NCI-H748 (cell line): ENCODE data around the gene CXXC5.
"Not testable (repeated sequence)": the region's sequence is repeated elsewhere in the genome, so short reads cannot be mapped to it uniquely, and the experiment has no call there.

ENCODE experiments used
- DNase-seq: peaks from one replicate; lab custom pipeline; 2025; ENCODE audit not compliant: unreplicated experiment; lab: John Stamatoyannopoulos, UW

CXXC5 gene

GRCh38 chr5:139648205-139649081, at the start of gene CXXC5:
TSS of gene CXXC5 (plus strand) at chr5:139648349. CDS start at chr5:139680524, 32,175 bp downstream.
- DNase-seq: peak; percentile 75

GRCh38 chr5:139598601-139598965, 49.6 kb upstream of the CXXC5 start:
- not testable (repeated sequence) for DNase-seq

GRCh38 chr5:139600336-139600949, 47.7 kb upstream of the CXXC5 start:
- DNase-seq: no peak

- DNase-seq: no peak
These were observed 46.7 kb upstream of the CXXC5 start for GRCh38 chr5:139601429-139601828.

DNA sequence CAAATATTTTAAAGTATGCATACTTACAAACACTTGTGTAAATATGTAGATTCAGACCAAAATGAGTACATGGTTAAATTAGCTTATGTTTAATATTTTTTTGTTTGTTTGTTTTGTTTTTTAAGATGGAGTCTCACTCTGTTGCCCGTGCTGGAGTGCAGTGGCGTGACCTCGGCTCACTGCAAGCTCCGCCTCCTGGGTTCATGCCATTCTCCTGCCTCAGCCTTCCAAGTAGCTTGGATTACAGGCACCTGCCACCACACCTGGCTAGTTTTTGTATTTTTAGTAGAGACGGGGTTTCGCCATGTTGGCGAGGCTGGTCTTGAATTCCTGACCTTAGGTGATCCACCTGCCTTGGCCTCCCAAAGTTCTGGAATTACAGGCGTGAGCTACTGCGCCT, 46.2 kb upstream of the CXXC5 start:
- DNase-seq: not testable (repeated sequence)

- no peak for DNase-seq
These were observed 42.3 kb upstream of the CXXC5 start for GRCh38 chr5:139605887-139606286.

- DNase-seq: no peak
These were observed 36.2 kb upstream of the CXXC5 start for GRCh38 chr5:139611703-139612584.

GRCh38 chr5:139619861-139620260, 28.3 kb upstream of the CXXC5 start:
- DNase-seq: no peak

- DNase-seq: not testable (repeated sequence)
These were observed 22.8 kb upstream of the CXXC5 start for GRCh38 chr5:139625398-139625797.

GRCh38 chr5:139630855-139631254, 17.3 kb upstream of the CXXC5 start:
- DNase-seq: no peak

DNA sequence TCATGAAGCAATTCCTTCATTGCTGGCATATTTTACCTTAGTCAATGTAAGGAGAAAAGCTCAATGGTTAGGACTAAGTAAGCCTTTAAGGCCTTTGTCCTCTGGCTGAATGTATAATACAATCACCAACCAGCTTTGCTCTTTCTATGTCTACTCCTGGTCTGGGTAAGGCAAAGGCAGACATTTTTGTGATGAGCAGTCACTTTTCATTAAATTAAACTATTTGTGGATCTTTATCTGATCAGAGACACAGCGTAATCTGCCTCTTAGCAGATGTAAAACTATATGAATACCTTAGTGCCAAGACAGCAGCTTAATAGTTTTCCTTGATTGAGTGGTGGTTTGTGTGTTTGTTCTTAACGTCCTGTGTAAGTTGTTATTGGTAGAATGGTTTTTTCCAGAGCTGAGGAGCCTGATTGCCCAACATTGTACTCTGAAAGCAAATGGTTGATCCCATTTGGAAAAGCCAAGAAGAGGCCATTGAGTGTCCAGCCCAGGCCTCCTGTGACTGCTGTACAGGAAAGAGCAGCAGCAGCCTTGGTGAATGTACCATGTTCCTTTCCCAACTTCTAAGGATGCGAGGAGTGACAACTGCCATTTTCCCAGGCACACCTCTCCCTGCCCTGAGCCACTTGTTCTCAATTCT, 16.5 kb upstream of the CXXC5 start:
- no peak for DNase-seq

DNA sequence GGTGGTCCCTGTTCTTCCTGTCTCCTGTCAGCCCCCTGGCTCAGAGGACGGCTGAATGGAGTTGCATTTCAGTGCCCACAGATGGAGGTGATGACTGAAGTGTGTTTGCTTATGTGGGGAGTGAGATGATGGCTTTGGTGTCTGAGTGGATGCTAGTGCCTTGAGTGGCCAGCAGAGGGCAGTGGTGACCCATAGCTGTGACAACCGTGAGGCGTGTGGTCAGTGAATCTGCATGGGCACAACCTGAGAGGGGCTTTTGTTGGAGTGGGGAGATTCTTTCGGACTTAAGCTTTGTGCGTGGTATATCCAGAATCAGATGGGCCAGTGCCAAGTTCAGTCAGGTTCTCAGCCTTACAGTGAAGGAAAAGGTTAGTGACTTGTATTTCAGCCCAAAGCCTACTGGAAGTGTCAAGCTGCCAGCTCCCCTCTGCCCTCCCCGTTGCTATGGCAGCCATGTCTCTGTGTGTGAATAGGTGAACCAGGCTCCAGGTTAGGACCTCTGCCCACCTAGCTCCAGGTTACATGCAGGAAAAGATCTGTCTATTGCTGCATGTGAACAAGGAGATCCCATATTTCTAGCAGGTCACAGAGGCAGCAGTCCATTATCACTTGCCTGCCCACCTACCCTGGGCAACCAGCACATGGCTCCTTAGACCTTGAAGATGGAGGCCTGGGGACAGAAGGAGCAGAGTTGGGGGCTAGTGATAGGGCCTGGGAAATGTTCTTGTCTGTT, 14.7 kb upstream of the CXXC5 start:
- DNase-seq: peak; percentile 81

DNA sequence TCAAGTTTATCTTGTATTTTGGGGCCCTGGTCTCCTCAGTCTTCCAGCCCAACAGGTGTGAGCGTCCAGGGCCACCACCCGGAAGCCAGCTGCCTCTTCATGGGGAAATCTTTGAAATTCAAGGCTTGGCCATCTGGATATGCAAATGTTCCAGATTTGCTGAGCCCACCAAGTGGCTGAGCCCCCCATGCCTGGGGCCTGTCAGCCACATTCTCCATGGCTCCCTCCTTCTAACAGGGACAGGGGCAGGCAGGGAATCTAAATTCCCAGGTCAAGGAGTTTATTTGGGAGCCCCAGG, 14.2 kb upstream of the CXXC5 start:
- no peak for DNase-seq

DNA sequence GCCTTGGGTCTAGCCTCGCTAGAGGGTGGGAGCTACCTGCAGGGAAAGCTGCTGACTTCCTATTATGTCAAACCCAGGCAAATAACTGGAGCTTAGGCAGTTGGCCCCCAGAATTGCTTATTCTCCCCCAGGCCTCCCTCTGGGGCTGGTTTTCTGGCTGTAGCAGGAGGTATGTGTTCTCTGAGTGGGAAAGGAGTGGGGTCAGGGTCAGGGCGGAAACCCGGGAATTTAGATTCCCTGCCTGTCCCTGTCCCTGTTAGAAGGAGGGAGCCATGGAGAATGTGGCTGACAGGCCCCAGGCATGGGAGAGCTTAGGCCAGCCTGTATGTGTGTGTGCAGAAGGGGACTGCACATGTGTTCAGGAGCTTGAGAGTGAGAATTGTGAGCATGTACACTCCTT, 13.6 kb upstream of the CXXC5 start:
- DNase-seq: no peak

DNA sequence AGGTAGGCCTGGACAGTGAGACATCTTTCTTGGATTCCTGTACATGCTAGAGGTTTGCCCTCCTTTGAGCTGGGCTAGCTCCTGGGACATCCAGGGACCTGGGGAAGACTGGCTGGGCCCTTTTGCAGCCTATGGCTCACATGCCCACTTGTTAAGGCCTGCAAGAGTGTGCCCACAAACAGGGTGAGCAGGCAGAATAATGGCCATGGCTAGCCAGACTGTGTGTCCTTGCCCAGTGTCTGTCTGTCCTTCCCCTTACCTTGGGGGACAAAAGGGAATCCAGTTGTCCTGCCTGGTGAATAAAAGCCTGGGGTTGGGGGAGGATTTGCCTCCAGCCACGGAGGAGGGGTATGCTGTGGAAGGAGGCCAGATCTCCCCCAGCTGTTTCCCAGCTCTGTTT, 13.0 kb upstream of the CXXC5 start:
- no peak for DNase-seq

DNA sequence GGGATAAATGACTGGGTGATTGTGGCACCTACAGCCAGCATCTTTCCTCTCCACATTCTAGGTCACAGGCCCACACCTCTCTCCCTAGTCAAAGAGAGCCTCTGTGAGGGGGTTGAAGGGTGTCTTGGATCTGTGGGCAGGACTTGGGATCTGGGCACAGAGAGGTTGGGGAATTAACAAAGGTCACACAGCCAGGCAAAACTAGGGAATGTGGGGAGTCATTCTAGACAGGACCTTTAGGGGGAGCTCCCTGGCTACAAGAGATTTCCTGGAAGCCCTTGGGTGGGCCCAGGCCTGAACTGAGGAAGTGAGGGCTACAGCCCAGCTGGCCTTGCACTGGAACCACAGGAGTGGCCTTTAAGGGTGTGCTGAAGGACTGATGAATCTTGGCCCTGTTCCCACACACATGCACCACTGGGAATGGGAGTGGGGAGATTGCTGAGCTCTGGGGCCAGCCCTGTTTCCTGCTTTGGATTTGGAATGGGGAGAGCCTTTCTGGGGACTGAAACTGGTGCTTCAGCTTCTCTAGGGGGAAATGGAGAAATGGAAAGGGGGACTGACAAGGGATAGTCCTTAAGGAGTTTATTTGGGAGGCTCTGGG, 12.4 kb upstream of the CXXC5 start:
- peak; percentile 55 for DNase-seq

DNA sequence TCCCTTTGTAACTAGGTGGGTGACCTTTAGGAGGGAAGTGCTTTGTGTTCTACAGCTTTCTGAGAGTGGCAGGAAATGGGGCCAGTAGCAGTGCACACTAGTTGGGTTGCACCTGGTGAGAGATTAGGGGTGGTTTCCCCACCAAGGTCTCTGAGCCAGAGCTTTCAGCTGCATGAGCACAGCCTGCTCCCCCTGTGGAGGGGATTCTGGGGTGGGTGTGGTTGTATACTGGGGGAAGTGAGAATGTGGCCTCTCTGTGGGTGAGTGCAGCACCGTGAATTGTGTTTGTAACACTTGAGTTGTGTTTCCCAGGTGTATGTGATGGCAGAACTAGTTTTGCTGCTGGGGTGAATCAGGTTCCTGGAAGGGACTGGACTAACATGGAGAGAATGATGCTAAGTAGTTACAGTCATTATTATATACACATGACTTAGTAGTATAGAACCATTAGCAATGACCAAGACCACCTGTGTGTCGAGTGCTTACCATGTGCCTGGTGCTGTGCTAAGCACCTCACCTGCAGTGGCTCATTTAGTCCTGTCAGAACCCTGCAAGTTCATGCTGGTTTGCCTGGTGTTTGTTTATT, 11.8 kb upstream of the CXXC5 start:
- no peak for DNase-seq

- no peak for DNase-seq
These were observed 11.2 kb upstream of the CXXC5 start for GRCh38 chr5:139636975-139637408.

GRCh38 chr5:139637438-139638089, 10.6 kb upstream of the CXXC5 start:
- DNase-seq: peak; percentile 53
